WTC11 (cell line): ENCODE results near the gene SINHCAF. TPM values are rescaled to one million over a fixed set of nuclear protein-coding genes. Genes with fewer than 3 reads are reported as not detected.

Experiments used
- ATAC-seq: fragments of 200-7000 bp; cut with Tn5 transposase; 2 replicates; pipeline ENCODE4 v1.10.0; 2021; ENCODE audit warnings: mild to moderate bottlenecking, moderate library complexity
- CTCF ChIA-PET: fragments of 300-600 bp; sonication (Branson Sonifier 250); formaldehyde crosslinking; loops from one replicate; lab custom pipeline; 2021; ENCODE audit warnings: antibody characterized with exemption; lab: Charles Lee
- POLR2A ChIA-PET: fragments of 350-600 bp; sonication (Branson Sonifier 250); formaldehyde crosslinking; loops from one replicate; lab custom pipeline; 2021; ENCODE audit warnings: antibody characterized with exemption; lab: Charles Lee
- DNase-seq: peaks from one replicate; pipeline ENCODE4 v3.0.0; 2021; ENCODE audit warnings: low spot score
- H3K27ac Mint-ChIP-seq: 2 replicates; pipeline ENCODE4 v1.8.0; 2021; ENCODE audit warnings: mixed read lengths
- H3K27me3 Mint-ChIP-seq: 2 replicates; pipeline ENCODE4 v1.8.0; 2021; ENCODE audit warnings: low read depth, mild to moderate bottlenecking, moderate library complexity, mixed read lengths
- H3K36me3 Mint-ChIP-seq: 2 replicates; pipeline ENCODE4 v1.8.0; 2021; ENCODE audit warnings: mixed read lengths
- H3K4me1 Mint-ChIP-seq: 2 replicates; pipeline ENCODE4 v1.8.0; 2022; ENCODE audit warnings: mixed read lengths
- H3K4me3 Mint-ChIP-seq: 2 replicates; pipeline ENCODE4 v1.8.0; 2021; ENCODE audit warnings: mild to moderate bottlenecking, moderate library complexity, mixed read lengths
- H3K9me3 Mint-ChIP-seq: 2 replicates; pipeline ENCODE4 v1.8.0; 2021; ENCODE audit warnings: mixed read lengths
- AFF4 ChIP-seq: sonication (generic); formaldehyde crosslinking; IDR thresholded peaks from 2 replicates; pipeline ENCODE4 v1.8.1; 2023; ENCODE audit warnings: mild to moderate bottlenecking, missing genetic modification reagents, borderline replicate concordance
- ATF2 ChIP-seq: sonication (generic); formaldehyde crosslinking; IDR thresholded peaks from 2 replicates; pipeline ENCODE4 v1.8.1; 2022; ENCODE audit warnings: low read depth, missing genetic modification reagents, borderline replicate concordance
- ATF6 ChIP-seq: sonication (generic); formaldehyde crosslinking; IDR thresholded peaks from 2 replicates; pipeline ENCODE4 v1.8.1; 2023; ENCODE audit warnings: mild to moderate bottlenecking, missing genetic modification reagents
- E2F4 ChIP-seq: sonication (generic); formaldehyde crosslinking; IDR thresholded peaks from 2 replicates; pipeline ENCODE4 v1.8.1; 2022; ENCODE audit warnings: low read depth, mild to moderate bottlenecking, moderate library complexity, missing genetic modification reagents, borderline replicate concordance
- ETV6 ChIP-seq: sonication (generic); formaldehyde crosslinking; IDR thresholded peaks from 2 replicates; pipeline ENCODE4 v1.8.1; 2022; ENCODE audit warnings: mild to moderate bottlenecking, missing genetic modification reagents
- GABPB1 ChIP-seq: sonication (generic); formaldehyde crosslinking; IDR thresholded peaks from 2 replicates; pipeline ENCODE4 v1.8.1; 2023; ENCODE audit warnings: mild to moderate bottlenecking, missing genetic modification reagents
- KAT7 ChIP-seq: sonication (generic); formaldehyde crosslinking; IDR thresholded peaks from 2 replicates; pipeline ENCODE4 v1.8.1; 2023; ENCODE audit warnings: missing genetic modification reagents, mild to moderate bottlenecking, borderline replicate concordance
- NR1H2 ChIP-seq: sonication (generic); formaldehyde crosslinking; IDR thresholded peaks from 2 replicates; pipeline ENCODE4 v1.9.0; 2021; ENCODE audit warnings: mild to moderate bottlenecking, moderate library complexity, missing genetic modification reagents
- OVOL2 ChIP-seq: fragments of 250-450 bp; sonication (Bioruptor Pico); IDR thresholded peaks from 2 replicates; pipeline ENCODE4 v1.9.0; 2021; ENCODE audit warnings: mild to moderate bottlenecking, borderline replicate concordance
- RELA ChIP-seq: sonication (generic); formaldehyde crosslinking; IDR thresholded peaks from 2 replicates; pipeline ENCODE4 v1.8.1; 2022; ENCODE audit warnings: missing genetic modification reagents, mild to moderate bottlenecking, borderline replicate concordance
- RORB ChIP-seq: fragments of 250-450 bp; sonication (Bioruptor Pico); IDR thresholded peaks from 2 replicates; pipeline ENCODE4 v1.9.0; 2021; ENCODE audit warnings: mild to moderate bottlenecking
- ZBTB43 ChIP-seq: sonication (generic); formaldehyde crosslinking; IDR thresholded peaks from 2 replicates; pipeline ENCODE4 v1.8.1; 2023; ENCODE audit warnings: mild to moderate bottlenecking, missing genetic modification reagents
- ZMAT4 ChIP-seq: fragments of 250-450 bp; sonication (Bioruptor Pico); IDR thresholded peaks from 2 replicates; pipeline ENCODE4 v1.9.0; 2021; ENCODE audit warnings: mild to moderate bottlenecking
- ZNF281 ChIP-seq: sonication (generic); formaldehyde crosslinking; IDR thresholded peaks from 2 replicates; pipeline ENCODE4 v1.8.0; 2023; ENCODE audit warnings: mild to moderate bottlenecking, missing genetic modification reagents
- ZNF671 ChIP-seq: fragments of 250-450 bp; sonication (Bioruptor Pico); IDR thresholded peaks from 2 replicates; pipeline ENCODE4 v1.8.0; 2021; ENCODE audit warnings: mild to moderate bottlenecking
- total RNA-seq: library from RNA; stranded (reverse); gene quantifications from 3 replicates; pipeline ENCODE4 v1.2.3, GENCODE V29; 2021

The SINHCAF gene
- total RNA-seq, 1 experiment from 2014 or later, result 407 TPM

GRCh38 chr12:31232361-31232965 is 93.5 kb downstream of the SINHCAF start:
- peaks cover 4% of the 10 kb centered on the region; the same call in 1 of the 2 replicates for H3K27me3 Mint-ChIP-seq
- DNase-seq, result no peak
- TF ChIP-seq NR1H2 (CRISPR knock-in tag) (no peak), ATF2 (no peak), ETV6 (CRISPR knock-in tag) (no peak), GABPB1 (CRISPR knock-in tag) (no peak), KAT7 (CRISPR knock-in tag) (no peak), ZNF281 (CRISPR knock-in tag) (no peak), ZBTB43 (CRISPR knock-in tag) (no peak), RELA (no peak), OVOL2 (no peak)
- ChIA-PET CTCF (interaction anchor here (0.9 to 1.8 kb wide), 2 partner anchors 39 to 381 kb away, joined by 3 to 5 read pairs; no protein-coding TSS in a partner anchor), POLR2A (no interaction called here)
- no peak for ATAC-seq
- H3K4me3 Mint-ChIP-seq, result no peak overlapping the region
- peaks cover 4% of the 10 kb centered on the region; the same call in 1 of the 2 replicates for H3K36me3 Mint-ChIP-seq
- H3K27ac Mint-ChIP-seq, result no peak overlapping the region
- H3K9me3 Mint-ChIP-seq, result peaks cover 8% of the 10 kb centered on the region
- peaks cover 9% of the 10 kb centered on the region; the same call in 1 of the 2 replicates for H3K4me1 Mint-ChIP-seq

- Mint-ChIP-seq H3K4me1 (peaks cover 9% of the 10 kb centered on the region; the same call in 1 of the 2 replicates), H3K36me3 (peaks cover 4% of the 10 kb centered on the region; the same call in 1 of the 2 replicates), H3K9me3 (peaks cover 8% of the 10 kb centered on the region), H3K4me3 (no peak overlapping the region), H3K27ac (no peak overlapping the region), H3K27me3 (peaks cover 4% of the 10 kb centered on the region; the same call in 1 of the 2 replicates)
- ATAC-seq (no peak), DNase-seq (no peak)
- CTCF ChIA-PET, result interaction anchor here (0.9 to 1.8 kb wide), 2 partner anchors 40 to 381 kb away, joined by 3 to 5 read pairs; no protein-coding TSS in a partner anchor
- POLR2A ChIA-PET, result no interaction called here
- TF ChIP-seq ZNF671 (CRISPR knock-in tag) (no peak), E2F4 (CRISPR knock-in tag) (no peak), ZMAT4 (CRISPR knock-in tag) (no peak), AFF4 (no peak), RORB (no peak), ATF6 (CRISPR knock-in tag) (no peak)
Measured at GRCh38 chr12:31231611-31232360, 94.2 kb downstream of the SINHCAF start.
